GM10248 (cell line): ENCODE measurements around the gene ATG2B.

Experiments
- CTCF ChIA-PET: fragments of 300-600 bp; sonication (Branson Sonifier 250); formaldehyde crosslinking; extraction: SDS; loops from one replicate; lab custom pipeline; 2021; ENCODE audit warnings: antibody characterized with exemption; lab: Yijun Ruan, JAX
- POLR2A ChIA-PET: fragments of 350-650 bp; sonication (Branson Sonifier 250); formaldehyde crosslinking; extraction: SDS; loops from one replicate; lab custom pipeline; 2020; ENCODE audit warnings: antibody characterized with exemption; lab: Yijun Ruan, JAX
- DNase-seq: peaks from one replicate; pipeline ENCODE4 v3.0.0; 2012; ENCODE audit errors: extremely low spot score
- CTCF ChIP-seq: IDR thresholded peaks from 2 replicates; pipeline ENCODE4 v1.5.1; 2012; ENCODE audit warnings: mild to moderate bottlenecking, low read depth; ENCODE audit errors: extremely low read depth, missing control alignments, control extremely low read depth

Gene ATG2B

GRCh38 chr14:96307434-96307833, 55.7 kb downstream of the ATG2B start:
- no peak for DNase-seq
- no peak for TF ChIP-seq CTCF
- ChIA-PET CTCF (interaction anchor here (0.9 to 1.9 kb wide), 3 partner anchors 10 to 16 kb away, joined by 3 to 6 read pairs (median 4); no protein-coding TSS in a partner anchor), POLR2A (interaction anchor here (0.6 kb wide), 1 partner anchor 156 kb away, joined by 4 read pairs; no protein-coding TSS in a partner anchor)

- ChIA-PET CTCF (interaction anchor here (0.8 to 1.2 kb wide), 3 partner anchors 9 to 17 kb away, joined by 3 read pairs; no protein-coding TSS in a partner anchor), POLR2A (no interaction called here)
- TF ChIP-seq CTCF, result no peak
- DNase-seq, result no peak
Observed at GRCh38 chr14:96304956-96305355, 58.2 kb downstream of the ATG2B start.

GRCh38 chr14:96303981-96304380, 59.2 kb downstream of the ATG2B start:
- TF ChIP-seq CTCF, result no peak
- no peak for DNase-seq
- ChIA-PET CTCF (interaction anchor here (1.0 to 1.2 kb wide), 2 partner anchors 8 to 16 kb away, joined by 3 read pairs; no protein-coding TSS in a partner anchor), POLR2A (no interaction called here)

- ChIA-PET POLR2A (no interaction called here), CTCF (interaction anchor here (1.0 to 2.6 kb wide), 3 partner anchors 28 to 124 kb away, joined by 3 to 9 read pairs (median 3); no protein-coding TSS in a partner anchor)
- DNase-seq, result no peak
- no peak for TF ChIP-seq CTCF
Observed at GRCh38 chr14:96299441-96299840, 63.7 kb downstream of the ATG2B start.

GRCh38 chr14:96297997-96298515, 65.1 kb downstream of the ATG2B start:
- DNase-seq, result no peak
- ChIA-PET POLR2A (no interaction called here), CTCF (interaction anchor here (1.2 to 3.7 kb wide), 6 partner anchors 9 to 126 kb away, joined by 3 to 16 read pairs (median 5); no protein-coding TSS in a partner anchor)
- TF ChIP-seq CTCF, result no peak

GRCh38 chr14:96297000-96297399, 66.1 kb downstream of the ATG2B start:
- TF ChIP-seq CTCF, result peak; percentile 23
- peak; percentile 26 for DNase-seq

More at GRCh38 chr14:96297000-96297399, 66.1 kb downstream of the ATG2B start:
- POLR2A ChIA-PET, result no interaction called here
- CTCF ChIA-PET, result interaction anchor here (1.2 to 3.7 kb wide), 5 partner anchors 10 to 245 kb away, joined by 3 to 16 read pairs (median 4); no protein-coding TSS in a partner anchor
